ENCODE results near the gene PSME2.

Gene PSME2

GRCh38 chr14:24095271-24096068, 50.9 kb downstream of the PSME2 start:
- Histone ChIP-seq H3K4me1 (ENCODE audit: control insufficient read depth, insufficient read depth, low read length) (peaks cover 16% of the 10 kb centered on the region), H3K9ac (ENCODE audit: low read depth, low read length) (peak overlapping the region; percentile 89), H3K4me3 (ENCODE audit: low read depth, low read length) (peak overlapping the region; percentile 85), H3K36me3 (ENCODE audit: control insufficient read depth, insufficient read depth, low read length) (peaks cover 29% of the 10 kb centered on the region), H3K9me3 (ENCODE audit: control insufficient read depth, insufficient read depth, low read length) (no peaks in the 10 kb centered on the region), H3K27ac (ENCODE audit: low read depth, low read length) (peak overlapping the region; percentile 88), H3K27me3 (ENCODE audit: control insufficient read depth, insufficient read depth, low read length) (no peaks in the 10 kb centered on the region)

GRCh38 chr14:24094841-24095270, 51.6 kb downstream of the PSME2 start:
- Histone ChIP-seq H3K9ac (ENCODE audit: low read depth, low read length) (peak overlapping the region; percentile 89), H3K27ac (ENCODE audit: low read depth, low read length) (peak overlapping the region; percentile 88), H3K4me3 (ENCODE audit: low read depth, low read length) (peak overlapping the region; percentile 85), H3K27me3 (ENCODE audit: control insufficient read depth, insufficient read depth, low read length) (no peaks in the 10 kb centered on the region), H3K4me1 (ENCODE audit: control insufficient read depth, insufficient read depth, low read length) (peaks cover 16% of the 10 kb centered on the region), H3K36me3 (ENCODE audit: control insufficient read depth, insufficient read depth, low read length) (peaks cover 23% of the 10 kb centered on the region), H3K9me3 (ENCODE audit: control insufficient read depth, insufficient read depth, low read length) (no peaks in the 10 kb centered on the region)

- H3K4me3 ChIP-seq (ENCODE audit: low read depth, low read length): peak within 1 kb of the TSS; percentile 85
- H3K27ac ChIP-seq (ENCODE audit: low read depth, low read length): peak within 1 kb of the TSS; percentile 88
- H3K9me3 ChIP-seq (ENCODE audit: control insufficient read depth, insufficient read depth, low read length): no peaks in the 10 kb centered on the region
- peak within 1 kb of the TSS; percentile 89 for H3K9ac ChIP-seq (ENCODE audit: low read depth, low read length)
- no peaks in the 10 kb centered on the region for H3K27me3 ChIP-seq (ENCODE audit: control insufficient read depth, insufficient read depth, low read length)
- H3K4me1 ChIP-seq (ENCODE audit: control insufficient read depth, insufficient read depth, low read length): peaks cover 16% of the 10 kb centered on the region
- H3K36me3 ChIP-seq (ENCODE audit: control insufficient read depth, insufficient read depth, low read length): peaks cover 16% of the 10 kb centered on the region
Measured at GRCh38 chr14:24093901-24094840, 52.2 kb downstream of the PSME2 start, which contains the start of gene PCK2. TSS of gene PCK2 (plus strand) at chr14:24094311. CDS start at chr14:24094406, 95 bp downstream.
